NCI-H2081 (cell line): ENCODE measurements around the gene PRKACA.

Experiments used
- DNase-seq, 2 experiments: peaks; one replicate each; lab custom pipeline; 2025; lab: John Stamatoyannopoulos, UW

PRKACA gene

GRCh38 chr19:14117668-14118164, at the start of gene PRKACA:
TSS of gene PRKACA (minus strand) at chr19:14117762. CDS start at chr19:14117547, 215 bp downstream.
- peak; percentile 97 to 99 for DNase-seq

- DNase-seq: no peak
Observed at GRCh38 chr19:14166999-14167575, 49.5 kb upstream of the PRKACA start.

- DNase-seq: no peak
Observed at GRCh38 chr19:14165990-14166830, 48.6 kb upstream of the PRKACA start.

- DNase-seq: no peak
Observed at GRCh38 chr19:14164724-14165493, 47.3 kb upstream of the PRKACA start.

- DNase-seq: no peak
Observed at GRCh38 chr19:14164082-14164481, 46.5 kb upstream of the PRKACA start.

GRCh38 chr19:14162871-14163297, 45.3 kb upstream of the PRKACA start:
- DNase-seq: no peak

- DNase-seq: no peak
Observed at GRCh38 chr19:14161305-14161704, 43.7 kb upstream of the PRKACA start.

GRCh38 chr19:14160017-14160703, 42.6 kb upstream of the PRKACA start:
- DNase-seq: no peak

GRCh38 chr19:14159059-14159458, 41.5 kb upstream of the PRKACA start:
- DNase-seq: no peak

- no peak for DNase-seq
Observed at GRCh38 chr19:14158276-14159023, 40.9 kb upstream of the PRKACA start.

GRCh38 chr19:14156971-14157717, 39.6 kb upstream of the PRKACA start:
- DNase-seq: no peak

GRCh38 chr19:14156122-14156521, 38.6 kb upstream of the PRKACA start:
- no peak for DNase-seq

- DNase-seq: no peak
Observed at GRCh38 chr19:14155371-14155770, 37.8 kb upstream of the PRKACA start.

GRCh38 chr19:14152713-14153112, 35.2 kb upstream of the PRKACA start:
- no peak for DNase-seq

- DNase-seq: no peak
Observed at GRCh38 chr19:14150770-14151661, 33.5 kb upstream of the PRKACA start.

GRCh38 chr19:14150041-14150769, 32.6 kb upstream of the PRKACA start:
- DNase-seq: no peak

GRCh38 chr19:14149509-14149994, 32.0 kb upstream of the PRKACA start:
- no peak for DNase-seq

- no peak for DNase-seq
Observed at GRCh38 chr19:14148751-14149410, 31.3 kb upstream of the PRKACA start.
